Stimulated activated CD8-positive, alpha-beta memory T cell treated with anti-CD3 and anti-CD28 coated beads, Interleukin-4, amount 100 ng/mL, for 4 hours (primary cell): ENCODE measurements around the gene CAPN2.
"Not testable (repeated sequence)": the region's sequence is repeated elsewhere in the genome, so short reads cannot be mapped to it uniquely, and the experiment has no call there.

ENCODE experiments used
- DNase-seq, 2 donors: peaks; one replicate each; pipeline ENCODE4 v3.0.0-alpha.2; 2020; ENCODE audit warnings: low read depth in 2 of 2, low spot score in 1 of 2

Gene CAPN2

GRCh38 chr1:223784541-223784940 is 72.2 kb downstream of the CAPN2 start:
- DNase-seq, result no peak

- DNase-seq, result no peak
Observed at GRCh38 chr1:223785808-223786207, 73.5 kb downstream of the CAPN2 start.

- DNase-seq, result no peak
Observed at GRCh38 chr1:223788746-223789415, 76.5 kb downstream of the CAPN2 start.

GRCh38 chr1:223792046-223792445 is 79.7 kb downstream of the CAPN2 start:
- no peak for DNase-seq

GRCh38 chr1:223793716-223794115 is 81.4 kb downstream of the CAPN2 start:
- DNase-seq, result no peak

- no peak for DNase-seq
Observed at GRCh38 chr1:223794136-223794880, 82.0 kb downstream of the CAPN2 start.

- no peak for DNase-seq
Observed at GRCh38 chr1:223796210-223796609, 83.9 kb downstream of the CAPN2 start.

GRCh38 chr1:223802032-223802431 is 89.7 kb downstream of the CAPN2 start:
- DNase-seq, result no peak

- no peak for DNase-seq
Observed at GRCh38 chr1:223802602-223803001, 90.3 kb downstream of the CAPN2 start.

- DNase-seq, result no peak
Observed at GRCh38 chr1:223803211-223803610, 90.9 kb downstream of the CAPN2 start.

GRCh38 chr1:223809905-223810304 is 97.6 kb downstream of the CAPN2 start:
- not testable (repeated sequence) for DNase-seq

- no peak for DNase-seq
Observed at GRCh38 chr1:223810586-223810985, 98.2 kb downstream of the CAPN2 start.

- DNase-seq, result no peak
Observed at GRCh38 chr1:223811634-223812101, 99.3 kb downstream of the CAPN2 start.

GRCh38 chr1:223813645-223814044 is 101.3 kb downstream of the CAPN2 start:
- DNase-seq, result no peak

- DNase-seq, result no peak
Observed at GRCh38 chr1:223815020-223815853, 102.9 kb downstream of the CAPN2 start.

GRCh38 chr1:223815865-223816264 is 103.5 kb downstream of the CAPN2 start:
- no peak for DNase-seq

- DNase-seq, result not testable (repeated sequence)
Observed at GRCh38 chr1:223817265-223817664, 104.9 kb downstream of the CAPN2 start.

GRCh38 chr1:223819730-223820514 is 107.6 kb downstream of the CAPN2 start:
- no peak for DNase-seq

- DNase-seq, result no peak
Observed at GRCh38 chr1:223820515-223820858, 108.1 kb downstream of the CAPN2 start.

- DNase-seq, result no peak
Observed at GRCh38 chr1:223820971-223821370, 108.6 kb downstream of the CAPN2 start.

GRCh38 chr1:223824287-223824686 is 111.9 kb downstream of the CAPN2 start:
- DNase-seq, result no peak
